NCI-H1092 treated with DMSO at 0.1 percent for 48 hours (cell line): ENCODE data around the gene BABAM2.
A peak's percentile ranks its signal among the peaks of the same experiment; 100 is the strongest.

Source experiments
- DNase-seq: peaks from one replicate; lab custom pipeline; 2025; lab: John Stamatoyannopoulos, UW

The BABAM2 gene

GRCh38 chr2:27911458-27912210 lies 21.1 kb downstream of the BABAM2 start:
- no peak for DNase-seq

GRCh38 chr2:27912512-27912911 lies 22.0 kb downstream of the BABAM2 start:
- no peak for DNase-seq

- DNase-seq, result no peak
These were observed 23.7 kb downstream of the BABAM2 start for GRCh38 chr2:27914041-27914804.

- DNase-seq, result no peak
These were observed 24.3 kb downstream of the BABAM2 start for GRCh38 chr2:27914805-27915175.

GRCh38 chr2:27915191-27915590 lies 24.7 kb downstream of the BABAM2 start:
- no peak for DNase-seq

- peak; percentile 26 for DNase-seq
These were observed 25.3 kb downstream of the BABAM2 start for GRCh38 chr2:27915874-27916273.

GRCh38 chr2:27916293-27916995 lies 25.9 kb downstream of the BABAM2 start:
- DNase-seq, result no peak

GRCh38 chr2:27920148-27920885 lies 29.8 kb downstream of the BABAM2 start:
- no peak for DNase-seq

- no peak for DNase-seq
These were observed 30.9 kb downstream of the BABAM2 start for GRCh38 chr2:27921424-27921823.

GRCh38 chr2:27921880-27922547 lies 31.5 kb downstream of the BABAM2 start:
- DNase-seq, result no peak

GRCh38 chr2:27922842-27923241 lies 32.3 kb downstream of the BABAM2 start:
- DNase-seq, result no peak

- no peak for DNase-seq
These were observed 35.4 kb downstream of the BABAM2 start for GRCh38 chr2:27925766-27926472.

- DNase-seq, result no peak
These were observed 39.5 kb downstream of the BABAM2 start for GRCh38 chr2:27929916-27930486.

GRCh38 chr2:27931361-27931950 lies 40.9 kb downstream of the BABAM2 start:
- DNase-seq, result no peak

GRCh38 chr2:27932396-27932795 lies 41.9 kb downstream of the BABAM2 start:
- DNase-seq, result no peak

- no peak for DNase-seq
These were observed 44.5 kb downstream of the BABAM2 start for GRCh38 chr2:27935026-27935425.

GRCh38 chr2:27940090-27940671 lies 49.7 kb downstream of the BABAM2 start:
- DNase-seq, result no peak

- DNase-seq, result no peak
These were observed 50.5 kb downstream of the BABAM2 start for GRCh38 chr2:27940982-27941381.

GRCh38 chr2:27942612-27943547 lies 52.4 kb downstream of the BABAM2 start:
- no peak for DNase-seq
